ENCODE data around the gene EPOP. TPM values are rescaled to one million over a fixed set of nuclear protein-coding genes. Genes with fewer than 3 reads are reported as not detected.

Gene EPOP
- total RNA-seq, 1 donor from 2014 or later, result 2.1 TPM

GRCh38 chr17:38707678-38708351 is 33.1 kb upstream of the EPOP start:
- no peak for DNase-seq (ENCODE audit: low spot score in 2 of 2)
- intact Hi-C loops (cut with DNase I), result no loop called here
- Histone ChIP-seq H3K9me3 (no peaks in the 10 kb centered on the region), H3K4me3 (no peak overlapping the region), H3K27me3 (no peaks in the 10 kb centered on the region), H3K4me1 (peaks cover 4 to 10% of the 10 kb centered on the region in 2 donors), H3K27ac (no peak overlapping the region), H3K36me3 (peaks cover 24 to 40% of the 10 kb centered on the region in 2 donors)
- TF ChIP-seq CTCF (IDR thresholded peaks at IDR 0.05), result no peak

- intact Hi-C loops (cut with DNase I), result no loop called here
- H3K27ac ChIP-seq, result peak overlapping the region; percentile 87 to 96
- peaks cover 4 to 10% of the 10 kb centered on the region in 2 donors for H3K4me1 ChIP-seq
- H3K4me3 ChIP-seq, result peak overlapping the region; percentile 97 to 98
- H3K36me3 ChIP-seq, result peaks cover 14 to 29% of the 10 kb centered on the region in 2 donors
- no peaks in the 10 kb centered on the region for H3K9me3 ChIP-seq
- H3K27me3 ChIP-seq, result no peaks in the 10 kb centered on the region
- no peak for TF ChIP-seq CTCF (IDR thresholded peaks at IDR 0.05)
- DNase-seq (ENCODE audit: low spot score in 2 of 2), result peak in 1 of 2 donors; percentile 63
Measured at GRCh38 chr17:38706505-38707216, 31.9 kb upstream of the EPOP start.

GRCh38 chr17:38705803-38706504 is 31.2 kb upstream of the EPOP start:
- intact Hi-C loops (cut with DNase I), result no loop called here
- H3K4me1 ChIP-seq, result peaks cover 4 to 17% of the 10 kb centered on the region in 2 donors

GRCh38 chr17:38705523-38705802 is 30.7 kb upstream of the EPOP start:
- peaks cover 5 to 19% of the 10 kb centered on the region in 2 donors for H3K36me3 ChIP-seq
- peaks cover 4 to 18% of the 10 kb centered on the region in 2 donors for H3K4me1 ChIP-seq
- peak overlapping the region; percentile 97 to 98 for H3K4me3 ChIP-seq
- peak overlapping the region; percentile 87 to 96 for H3K27ac ChIP-seq
- no peak for TF ChIP-seq CTCF (IDR thresholded peaks at IDR 0.05)
- no peaks in the 10 kb centered on the region for H3K9me3 ChIP-seq
- no peak for DNase-seq (ENCODE audit: low spot score in 2 of 2)
- H3K27me3 ChIP-seq, result no peaks in the 10 kb centered on the region
- intact Hi-C loops (cut with DNase I), result no loop called here

More at GRCh38 chr17:38705803-38706504, 31.2 kb upstream of the EPOP start:
- Histone ChIP-seq H3K27me3 (no peaks in the 10 kb centered on the region), H3K36me3 (peaks cover 7 to 22% of the 10 kb centered on the region in 2 donors), H3K27ac (peak overlapping the region; percentile 87 to 96), H3K9me3 (no peaks in the 10 kb centered on the region), H3K4me3 (peak overlapping the region; percentile 97 to 98)
- peak in 1 of 2 donors; percentile 82 for DNase-seq (ENCODE audit: low spot score in 2 of 2)
- no peak for TF ChIP-seq CTCF (IDR thresholded peaks at IDR 0.05)

GRCh38 chr17:38704606-38705522 is 30.1 kb upstream of the EPOP start, which contains the start of gene MLLT6:
Gene MLLT6 (plus strand): TSS chr17:38705273. CDS start chr17:38705633, 360 bp downstream.
- intact Hi-C loops (cut with DNase I), result no loop called here
- no peak for TF ChIP-seq CTCF (IDR thresholded peaks at IDR 0.05)
- H3K9me3 ChIP-seq, result no peaks in the 10 kb centered on the region
- peak within 1 kb of the TSS; percentile 97 to 98 for H3K4me3 ChIP-seq
- peaks cover 4 to 18% of the 10 kb centered on the region in 2 donors for H3K4me1 ChIP-seq
- DNase-seq (ENCODE audit: low spot score in 2 of 2), result peak; percentile 25 to 90
- peaks cover 4 to 14% of the 10 kb centered on the region in 2 donors for H3K36me3 ChIP-seq
- peak within 1 kb of the TSS; percentile 93 to 98 for H3K27ac ChIP-seq
- H3K27me3 ChIP-seq, result no peaks in the 10 kb centered on the region

Data from ascending aorta (tissue), 2 donors.